Endometrial microvascular endothelial cells (primary cell): ENCODE data around the gene INSRR. TPM values are rescaled to one million over a fixed set of nuclear protein-coding genes. Genes with fewer than 3 reads are reported as not detected.

Experiments
- in situ Hi-C: cut with HindIII; loops from 2 replicates; pipeline ENCODE4 v1.10.0; 2017; ENCODE audit warnings: low sequenced_read_pairs, low pct_unique_long_range_greater_than_20kb; ENCODE audit errors: inconsistent ontology term
- total RNA-seq: library from RNA; depleted of rRNA; stranded (reverse); fragments of >200 nt; gene quantifications from one replicate; pipeline ENCODE4 v1.2.3, GENCODE V29; 2015; ENCODE audit errors: inconsistent ontology term

INSRR gene
- total RNA-seq, 1 donor from 2014 or later, result not detected

- in situ Hi-C loops, result no loop called here
These were observed 57.4 kb downstream of the INSRR start for GRCh38 chr1:156801409-156802121.

- in situ Hi-C loops, result no loop called here
These were observed 61.6 kb downstream of the INSRR start for GRCh38 chr1:156797212-156797871.

DNA sequence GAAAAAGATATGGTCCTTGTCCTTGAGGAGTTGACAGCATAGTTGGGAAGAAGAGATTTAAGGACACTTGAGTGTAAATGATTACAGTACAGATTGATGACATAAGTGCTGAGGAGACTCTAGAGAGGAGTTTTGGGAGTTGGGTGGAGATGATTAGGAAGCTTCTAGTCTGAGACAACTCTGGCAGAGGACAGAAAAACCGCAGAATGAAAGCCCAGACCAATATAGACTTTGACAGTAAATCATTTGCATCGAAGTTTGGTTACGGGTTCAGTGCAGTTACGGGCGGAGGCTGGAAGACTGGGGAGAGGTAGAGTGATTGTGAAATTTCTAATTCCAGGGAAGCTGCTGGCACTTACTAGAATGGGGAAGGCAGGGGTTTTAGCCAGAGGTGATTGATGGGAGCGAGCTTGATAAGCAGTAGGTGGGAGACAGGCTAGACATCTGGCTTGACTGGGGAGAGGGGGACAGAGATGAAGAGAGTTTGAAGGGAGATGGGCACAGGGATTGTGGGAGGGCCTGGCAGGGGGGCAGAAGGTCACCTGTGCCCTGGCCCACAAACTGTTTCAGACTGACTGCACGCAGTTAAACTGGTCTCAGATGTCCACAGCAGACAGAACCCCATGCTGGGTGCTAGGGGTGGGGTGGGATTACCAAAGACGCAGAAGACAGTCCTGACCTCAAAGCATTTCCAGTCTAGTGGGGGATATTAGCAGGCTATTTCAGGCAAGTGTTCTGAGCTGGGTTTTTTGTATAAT is 62.4 kb downstream of the INSRR start:
- in situ Hi-C loops, result no loop called here

DNA sequence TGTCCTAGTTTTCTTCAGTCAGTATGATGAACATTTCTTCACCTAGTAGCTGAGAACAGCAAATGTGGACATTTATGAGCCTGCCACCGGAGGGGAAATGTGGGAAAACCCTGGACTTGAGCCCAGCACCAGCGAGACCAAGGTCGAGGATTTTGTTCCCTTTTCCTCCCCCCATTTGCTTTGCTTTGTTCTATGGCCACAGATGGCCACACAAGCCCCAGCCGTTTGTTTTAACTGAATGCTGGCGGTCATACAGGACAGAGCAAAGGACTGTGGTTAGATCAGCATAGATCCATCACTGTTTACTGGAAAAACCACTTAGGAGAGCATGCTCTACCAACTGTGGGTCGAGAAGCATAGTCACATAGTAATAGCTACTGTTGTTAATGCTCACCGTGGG is 63.1 kb downstream of the INSRR start:
- in situ Hi-C loops, result no loop called here

GRCh38 chr1:156795374-156795733 is 63.6 kb downstream of the INSRR start:
- in situ Hi-C loops, result no loop called here

GRCh38 chr1:156794506-156795373 is 64.2 kb downstream of the INSRR start:
- in situ Hi-C loops, result no loop called here

Other genes with a start within 250 kb of the INSRR start
- not detected for gene HAPLN2, start 239.7 kb downstream of the INSRR start, total RNA-seq
- not detected for gene BCAN, start 217.0 kb downstream of the INSRR start, total RNA-seq
- gene NES, start 181.7 kb downstream of the INSRR start, total RNA-seq, result 239 TPM
- not detected for gene CRABP2, start 153.5 kb downstream of the INSRR start, total RNA-seq
- gene METTL25B, start 130.6 kb downstream of the INSRR start, total RNA-seq, result 3.1 TPM
- 21.4 TPM for gene ISG20L2, start 130.4 kb downstream of the INSRR start, total RNA-seq
- gene MRPL24, start 118.0 kb downstream of the INSRR start, total RNA-seq, result 87.7 TPM
- 299 TPM for gene HDGF, start 107.4 kb downstream of the INSRR start, total RNA-seq
- 48.2 TPM for gene PRCC, start 91.6 kb downstream of the INSRR start, total RNA-seq
- 0.19 TPM for gene SH2D2A, start 42.3 kb downstream of the INSRR start, total RNA-seq
- gene NTRK1, start 1.7 kb upstream of the INSRR start, total RNA-seq, result not detected
- 50.3 TPM for gene PEAR1, start 34.6 kb upstream of the INSRR start, total RNA-seq
- gene LRRC71, start 61.5 kb upstream of the INSRR start, total RNA-seq, result not detected
- 13.2 TPM for gene ARHGEF11, start 186.6 kb upstream of the INSRR start, total RNA-seq
- not detected for gene ETV3L, start 240.7 kb upstream of the INSRR start, total RNA-seq